A172 (cell line): ENCODE measurements around the gene RRN3. TPM values are rescaled to one million over a fixed set of nuclear protein-coding genes. Genes with fewer than 3 reads are reported as not detected.
"Not testable (repeated sequence)": the region's sequence is repeated elsewhere in the genome, so short reads cannot be mapped to it uniquely, and the experiment has no call there.

Source experiments
- DNase-seq: peaks from one replicate; pipeline ENCODE4 v3.0.0-alpha.2; 2015; ENCODE audit warnings: low spot score
- total RNA-seq: library from RNA; depleted of rRNA; stranded (reverse); fragments of >200 nt; shearing (Covaris generic); gene quantifications from 2 replicates; pipeline ENCODE4 v1.2.3, GENCODE V29; 2014; rRNA removed

Gene RRN3
- total RNA-seq, 1 experiment from 2014 or later, result 61.9 TPM

DNA sequence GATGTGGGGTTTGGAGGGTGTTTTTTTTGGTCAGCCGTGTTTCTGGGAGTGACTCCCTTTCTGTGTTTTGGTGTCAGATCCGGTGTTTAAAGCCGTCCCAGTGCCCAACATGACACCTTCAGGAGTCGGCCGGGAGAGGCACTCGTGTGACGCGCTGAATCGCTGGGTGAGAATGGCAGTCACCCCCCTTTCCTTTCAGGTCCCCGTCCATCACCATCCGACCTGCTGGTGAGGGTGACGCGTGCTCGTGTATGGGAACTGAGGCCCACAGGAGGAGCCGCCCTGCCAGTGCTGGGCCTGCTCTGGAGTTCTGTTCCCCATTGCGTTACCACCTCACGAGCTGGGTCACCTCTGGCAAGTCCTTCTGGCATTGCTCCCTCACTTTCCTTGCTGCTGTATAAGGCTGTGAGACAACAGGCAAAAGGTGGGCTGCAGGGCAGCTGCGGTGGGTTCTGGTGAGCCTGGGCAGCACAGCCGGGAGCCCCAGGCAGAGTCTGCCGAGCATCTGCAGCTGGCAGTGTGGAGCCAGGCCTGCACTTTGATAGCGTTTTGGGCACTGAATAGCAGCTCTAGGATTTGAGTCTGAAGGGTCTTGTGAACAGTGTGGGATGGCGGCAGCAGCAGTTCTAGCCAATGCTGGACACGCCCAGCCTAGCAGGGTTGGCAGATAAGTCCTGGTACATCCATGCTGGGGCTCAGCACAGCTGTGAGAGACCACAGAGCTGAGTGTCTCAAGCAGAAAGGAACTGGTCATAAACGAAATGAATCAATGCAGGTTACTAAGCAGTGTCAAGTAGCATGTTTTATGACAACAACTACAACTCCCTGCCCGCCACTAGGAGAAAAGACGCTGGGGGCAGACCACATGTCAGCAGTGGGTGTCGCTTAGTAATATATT, 65.0 kb downstream of the RRN3 start:
- DNase-seq, result not testable (repeated sequence)

DNA sequence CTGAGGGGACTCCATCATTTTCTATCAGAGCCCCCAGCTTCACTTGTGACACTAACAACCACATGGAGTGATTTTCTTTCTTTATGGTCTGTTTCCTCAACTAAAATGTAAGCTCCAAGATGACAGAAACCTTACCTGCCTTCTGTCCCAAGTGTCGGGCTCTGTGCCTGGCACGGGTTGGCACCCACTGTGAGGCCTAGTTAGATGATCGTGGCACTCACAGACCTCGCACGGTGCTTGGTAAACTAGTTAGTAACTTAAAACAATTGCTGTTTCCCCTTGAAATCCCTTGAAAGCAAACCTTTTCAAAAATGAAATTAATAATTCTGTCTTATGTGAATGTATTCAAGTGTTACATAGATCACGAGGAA, 65.7 kb downstream of the RRN3 start:
- DNase-seq, result not testable (repeated sequence)

DNA sequence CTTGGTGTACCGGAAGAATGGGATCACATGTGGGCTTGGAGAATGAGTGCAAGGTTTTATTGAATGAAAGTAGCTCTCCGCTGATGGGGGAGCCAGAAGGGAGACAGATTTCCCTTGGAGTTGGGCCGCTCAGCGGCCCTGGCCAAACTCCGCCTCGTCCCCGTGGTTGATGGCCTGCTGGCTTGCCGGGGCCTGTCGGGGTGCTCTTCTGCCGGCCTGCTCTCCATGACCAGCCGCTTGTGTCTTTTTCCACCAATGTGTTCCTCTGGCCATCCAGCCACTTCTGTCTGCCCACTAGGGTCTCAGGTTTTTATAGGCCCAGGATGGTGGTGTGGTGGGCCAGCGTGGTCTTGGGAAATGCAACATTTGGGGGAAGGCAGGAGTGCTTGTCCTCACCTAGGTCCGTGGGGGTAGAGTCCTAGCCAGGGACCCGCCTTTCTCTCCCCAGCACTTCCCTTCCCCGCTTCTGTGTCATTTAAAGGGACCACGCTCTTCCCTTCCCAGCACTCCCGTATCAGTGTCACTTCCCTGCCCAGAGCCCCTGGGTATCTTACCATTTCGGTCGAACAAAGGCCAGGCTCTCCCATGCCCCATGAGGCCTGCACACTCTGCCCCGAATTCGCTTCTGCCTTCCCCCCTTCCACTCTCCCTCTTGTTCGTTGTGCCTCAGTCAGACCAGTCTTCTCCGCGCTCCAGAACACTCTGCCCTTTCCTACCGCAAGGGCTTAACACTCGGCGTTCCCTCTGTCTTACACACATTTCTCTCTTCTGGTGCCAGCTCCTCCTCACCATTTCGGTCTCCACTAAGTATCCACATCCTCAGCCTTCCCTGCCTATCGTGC, 66.3 kb downstream of the RRN3 start:
- not testable (repeated sequence) for DNase-seq

DNA sequence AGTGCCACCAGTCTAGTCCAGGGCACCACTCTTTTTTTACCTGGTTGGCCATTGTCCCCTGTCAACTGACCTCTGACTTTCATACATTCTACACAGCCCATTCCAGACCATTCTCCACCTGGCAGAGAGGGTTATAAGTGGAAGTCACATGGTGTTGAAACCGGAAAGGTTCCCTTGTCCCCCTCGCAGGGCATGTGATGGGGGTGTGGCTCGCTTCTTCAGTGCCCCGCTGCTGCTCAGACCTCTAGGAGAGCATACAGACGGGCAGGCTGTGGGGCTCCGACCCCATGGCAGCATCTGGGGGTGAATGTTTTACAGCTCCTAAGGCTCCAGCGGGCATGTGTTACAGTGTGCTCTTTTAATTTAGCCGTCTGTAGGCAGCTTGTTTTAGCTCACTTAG, 67.0 kb downstream of the RRN3 start:
- not testable (repeated sequence) for DNase-seq

DNA sequence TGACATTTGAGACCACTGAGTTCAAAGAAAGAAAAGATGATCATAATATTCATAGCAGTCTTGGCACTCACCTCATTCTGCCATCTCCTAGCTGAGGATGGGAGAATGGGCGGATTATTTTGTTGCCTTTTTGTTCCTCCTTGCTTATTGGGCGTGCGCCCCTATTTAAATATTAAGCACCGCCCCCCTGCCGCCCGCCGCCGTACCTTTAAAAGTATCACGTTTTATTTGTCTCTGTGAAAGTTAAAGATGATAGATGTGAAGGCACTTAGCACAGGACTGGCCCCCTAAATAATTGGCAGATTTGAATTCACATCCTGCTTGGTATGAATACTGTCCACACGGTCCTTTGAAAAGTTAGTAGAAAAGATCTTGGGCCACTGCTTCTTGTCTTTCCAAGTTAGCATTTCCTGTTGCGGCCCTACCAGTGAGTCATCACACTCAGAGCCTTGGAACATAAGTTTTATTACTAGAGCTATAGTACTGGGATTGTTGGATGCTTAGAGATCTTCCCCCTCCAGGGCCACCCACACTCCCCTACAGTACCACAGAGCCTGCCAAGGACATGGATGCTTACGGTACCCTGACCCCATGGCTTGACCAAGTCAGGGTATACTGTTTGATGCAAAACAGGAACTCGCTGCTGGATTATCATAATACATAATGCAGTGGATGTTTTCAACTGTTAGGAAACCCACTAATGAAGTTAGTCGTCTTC, 68.7 kb downstream of the RRN3 start:
- peak; percentile 87 for DNase-seq

DNA sequence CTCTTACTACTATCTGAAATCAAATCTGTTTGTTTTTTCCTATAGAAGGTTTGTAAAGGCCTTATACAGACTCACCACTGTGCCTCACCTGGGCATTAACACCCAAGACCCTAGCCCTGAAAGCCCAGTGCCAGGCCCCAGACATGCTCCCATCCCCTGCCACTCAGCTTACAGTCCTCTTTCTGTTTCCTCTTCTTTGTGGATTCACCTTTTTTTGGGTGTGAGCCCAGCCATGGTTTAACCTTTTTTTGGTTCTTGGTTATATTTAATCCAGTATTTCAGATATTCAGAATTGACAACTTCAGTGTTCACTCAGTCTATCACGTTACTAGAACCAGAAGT, 69.2 kb downstream of the RRN3 start:
- not testable (repeated sequence) for DNase-seq

DNA sequence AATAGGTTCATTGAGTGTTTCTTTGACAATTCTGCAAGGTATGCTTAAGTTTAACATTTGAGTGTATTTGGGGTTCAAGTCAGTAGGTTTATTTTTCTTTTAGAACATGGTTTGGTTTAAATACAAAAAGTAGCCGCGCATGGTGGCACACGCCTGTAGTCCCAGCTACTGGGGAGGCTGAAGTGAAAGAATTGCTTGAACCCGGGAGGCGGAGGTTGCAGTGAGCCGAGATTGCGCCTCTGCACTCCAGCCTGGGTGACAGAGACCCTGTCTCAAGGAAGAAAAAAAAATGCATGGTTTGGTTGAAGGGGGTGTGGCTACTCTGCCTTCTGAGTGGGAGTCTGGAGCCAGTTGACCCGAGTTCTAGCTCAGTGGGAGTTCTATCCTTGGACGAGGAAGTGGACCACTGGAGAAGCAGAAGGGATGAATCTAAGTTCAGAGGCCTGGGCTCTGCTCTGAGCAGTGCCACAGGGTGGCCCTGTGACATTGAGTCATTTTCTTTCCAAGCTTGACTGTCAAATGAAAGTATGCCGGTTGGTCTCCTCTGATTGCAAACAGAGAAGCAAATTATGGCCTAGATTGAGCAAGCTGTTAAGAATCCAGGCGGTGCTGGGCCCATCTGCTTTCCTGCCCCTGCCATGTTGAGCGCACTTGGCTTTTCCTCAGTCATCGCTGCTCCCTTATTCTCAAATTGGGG, 70.5 kb downstream of the RRN3 start:
- not testable (repeated sequence) for DNase-seq

DNA sequence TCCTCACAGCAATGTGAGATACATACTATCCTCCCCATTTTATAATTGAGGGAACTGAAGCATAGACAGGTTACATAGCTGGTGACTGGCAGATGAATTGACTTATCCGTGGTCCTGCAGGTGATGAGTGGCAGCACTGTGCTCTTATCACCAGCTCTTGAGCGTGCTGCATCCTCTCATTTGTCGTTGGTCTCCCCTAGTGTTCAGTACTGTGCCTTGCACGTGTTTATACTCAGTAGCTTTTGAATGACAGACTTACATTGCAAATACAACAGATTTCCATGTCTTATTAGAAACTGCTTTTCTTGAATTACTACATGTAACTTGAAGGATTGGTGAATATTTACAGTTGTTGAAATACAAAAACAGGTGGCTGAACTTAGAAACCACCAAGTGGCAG, 71.9 kb downstream of the RRN3 start:
- peak; percentile 72 for DNase-seq

DNA sequence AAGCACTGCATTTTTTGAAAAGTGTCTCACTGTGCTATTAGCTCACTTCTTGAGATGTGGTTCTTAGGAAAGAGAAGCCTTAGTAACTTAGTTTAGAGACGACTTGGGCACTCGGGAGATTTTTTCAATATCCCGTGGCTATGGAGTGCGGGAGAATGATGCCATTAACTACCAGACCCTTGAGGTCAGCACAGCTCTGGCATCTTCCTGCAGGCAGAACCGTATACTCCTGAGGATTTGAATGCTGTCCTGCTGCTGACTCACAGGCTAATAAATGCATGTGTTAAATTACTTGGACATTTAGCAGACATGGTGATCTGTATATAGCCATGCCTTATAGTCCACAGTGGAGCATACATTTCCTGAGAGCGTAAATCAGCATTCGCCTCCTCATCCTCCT, 72.6 kb downstream of the RRN3 start:
- DNase-seq, result peak; percentile 71

DNA sequence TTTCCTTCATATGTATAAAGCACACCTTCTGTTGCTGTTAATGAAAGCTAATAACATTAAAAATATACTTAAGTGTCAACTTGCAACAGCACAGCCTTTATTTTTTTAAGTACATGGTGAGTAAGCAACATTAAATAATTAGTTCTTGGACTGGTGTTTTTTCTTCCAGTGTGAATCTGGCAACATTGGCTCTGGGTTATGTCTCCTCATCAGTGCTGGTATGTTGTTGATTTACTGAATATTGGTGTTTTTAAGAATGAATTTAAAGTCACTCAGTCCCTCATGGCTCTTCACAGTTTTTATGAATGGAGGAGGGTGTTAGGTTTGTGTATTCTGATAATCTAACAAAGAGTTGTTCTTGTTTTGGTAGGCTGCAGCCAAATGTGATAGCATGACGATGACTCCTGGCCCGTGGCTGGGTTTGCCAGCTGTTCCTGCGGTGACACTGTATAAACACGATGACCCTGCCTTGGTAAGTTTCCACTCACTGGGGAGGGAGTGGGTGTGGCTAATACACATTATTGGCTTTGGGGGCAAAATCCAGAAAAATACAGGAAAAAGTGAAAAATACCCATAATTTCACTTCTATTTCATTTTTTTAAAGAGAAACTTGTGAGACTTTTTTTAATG, 77.0 kb downstream of the RRN3 start:
- DNase-seq, result peak; percentile 69

DNA sequence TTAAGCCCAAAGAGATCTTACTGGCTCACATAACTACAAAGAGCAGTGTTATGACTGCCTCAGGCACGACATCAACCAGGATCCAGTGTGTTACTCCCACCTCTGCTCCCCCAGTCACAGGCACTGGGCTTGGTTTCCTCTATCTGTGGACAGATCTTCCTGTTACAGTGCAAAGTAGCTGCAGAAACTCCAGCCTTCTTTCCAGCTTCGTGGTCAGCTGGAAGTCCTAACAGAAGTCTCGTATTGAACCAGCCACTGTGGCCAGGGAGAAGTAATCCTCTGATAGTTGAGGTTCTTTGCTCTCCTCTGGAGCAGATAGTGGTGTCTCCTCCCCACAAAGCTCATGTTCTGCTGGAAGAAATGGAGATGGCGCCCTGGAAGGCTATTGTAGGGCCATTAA, 77.7 kb downstream of the RRN3 start:
- DNase-seq, result peak; percentile 17

DNA sequence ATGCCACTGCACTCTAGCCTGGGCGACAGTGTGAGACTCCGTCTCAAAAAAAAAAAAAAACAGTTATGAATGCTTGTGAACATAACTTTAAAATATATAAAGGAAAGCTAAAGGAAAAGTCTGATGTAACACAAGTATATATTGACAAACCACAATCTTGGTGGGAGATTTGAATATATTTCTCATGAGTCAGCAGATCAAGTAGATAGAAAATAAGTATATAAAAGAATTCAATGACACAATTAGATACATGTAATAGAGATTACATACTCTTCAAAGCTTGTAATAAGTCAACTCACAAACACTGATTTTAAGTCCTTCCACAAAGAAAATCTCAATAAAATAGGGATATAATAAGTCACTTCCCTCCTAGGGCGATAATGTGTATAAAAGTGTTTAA, 78.4 kb downstream of the RRN3 start:
- DNase-seq, result not testable (repeated sequence)

DNA sequence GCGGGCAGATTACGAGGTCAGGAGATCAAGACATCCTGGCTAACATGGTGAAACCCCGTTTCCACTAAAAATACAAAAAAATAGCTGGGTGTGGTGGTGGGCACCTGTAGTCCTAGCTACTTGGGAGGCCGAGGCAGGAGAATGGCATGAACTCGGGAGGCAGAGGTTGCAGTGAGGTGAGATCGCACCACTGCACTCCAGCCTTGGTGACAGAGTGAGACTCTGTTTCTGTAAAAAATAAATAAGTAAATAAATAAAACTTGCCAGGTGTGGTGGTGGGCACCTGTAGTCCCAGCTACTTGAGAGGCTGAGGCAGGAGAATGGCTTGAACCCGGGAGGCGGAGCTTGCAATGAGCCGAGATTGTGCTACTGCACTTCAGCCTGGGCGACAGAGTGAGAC, 81.1 kb downstream of the RRN3 start:
- DNase-seq, result not testable (repeated sequence)

Other genes starting within 250 kb of the RRN3 start
- gene NPIPA1, start 156.8 kb downstream of the RRN3 start, total RNA-seq, result 24.4 and 30.8 TPM in 2 replicates
- gene PDXDC1, start 119.2 kb downstream of the RRN3 start, total RNA-seq, result 80.5 and 89.8 TPM in 2 replicates
- 134 and 139 TPM in 2 replicates for gene NTAN1, start 38.2 kb downstream of the RRN3 start, total RNA-seq